Activated T-helper 1 cell treated with anti-CD3 and anti-CD28 coated beads, Interleukin-12 subunit alpha, Interleukin-12 subunit beta, Interleukin-2, Interleukin-4 antibody, amounts not matched to agents 30 ng/mL and 10 ng/mL and 1 ng/mL, durations not matched to agents 14 hours and 24 hours and 36 hours (primary cell): ENCODE data around the gene CSHL1. TPM values are rescaled to one million over a fixed set of nuclear protein-coding genes. Genes with fewer than 3 reads are reported as not detected.

ENCODE experiments used
- DNase-seq: peaks from one replicate; pipeline ENCODE4 v3.0.0; 2021; ENCODE audit warnings: low spot score
- H3K27ac Mint-ChIP-seq: one replicate; pipeline ENCODE4 v1.8.0; 2021; ENCODE audit warnings: mild to moderate bottlenecking, mixed read lengths
- H3K27me3 Mint-ChIP-seq: one replicate; pipeline ENCODE4 v1.8.0; 2022; ENCODE audit warnings: mild to moderate bottlenecking, moderate library complexity, mixed read lengths; ENCODE audit not compliant: insufficient read depth
- H3K36me3 Mint-ChIP-seq: one replicate; pipeline ENCODE4 v1.8.0; 2021; ENCODE audit warnings: low read depth, mixed read lengths
- H3K4me1 Mint-ChIP-seq: one replicate; pipeline ENCODE4 v1.8.0; 2021; ENCODE audit warnings: low read depth, mixed read lengths
- H3K4me3 Mint-ChIP-seq: one replicate; pipeline ENCODE4 v1.8.0; 2021; ENCODE audit warnings: mild to moderate bottlenecking, moderate library complexity, mixed read lengths
- H3K9me3 Mint-ChIP-seq: one replicate; pipeline ENCODE4 v1.8.0; 2021; ENCODE audit warnings: mixed read lengths
- intact Hi-C: fragments of 100-400 bp; cut with micrococcal nuclease; formaldehyde crosslinking; loops from one replicate; pipeline ENCODE4 v1.15.1; 2024
- total RNA-seq: library from RNA; stranded (reverse); gene quantifications from 2 replicates; pipeline ENCODE4 v1.2.3, GENCODE V29; 2022

Gene CSHL1
- total RNA-seq, 1 donor from 2014 or later, result not detected

DNA sequence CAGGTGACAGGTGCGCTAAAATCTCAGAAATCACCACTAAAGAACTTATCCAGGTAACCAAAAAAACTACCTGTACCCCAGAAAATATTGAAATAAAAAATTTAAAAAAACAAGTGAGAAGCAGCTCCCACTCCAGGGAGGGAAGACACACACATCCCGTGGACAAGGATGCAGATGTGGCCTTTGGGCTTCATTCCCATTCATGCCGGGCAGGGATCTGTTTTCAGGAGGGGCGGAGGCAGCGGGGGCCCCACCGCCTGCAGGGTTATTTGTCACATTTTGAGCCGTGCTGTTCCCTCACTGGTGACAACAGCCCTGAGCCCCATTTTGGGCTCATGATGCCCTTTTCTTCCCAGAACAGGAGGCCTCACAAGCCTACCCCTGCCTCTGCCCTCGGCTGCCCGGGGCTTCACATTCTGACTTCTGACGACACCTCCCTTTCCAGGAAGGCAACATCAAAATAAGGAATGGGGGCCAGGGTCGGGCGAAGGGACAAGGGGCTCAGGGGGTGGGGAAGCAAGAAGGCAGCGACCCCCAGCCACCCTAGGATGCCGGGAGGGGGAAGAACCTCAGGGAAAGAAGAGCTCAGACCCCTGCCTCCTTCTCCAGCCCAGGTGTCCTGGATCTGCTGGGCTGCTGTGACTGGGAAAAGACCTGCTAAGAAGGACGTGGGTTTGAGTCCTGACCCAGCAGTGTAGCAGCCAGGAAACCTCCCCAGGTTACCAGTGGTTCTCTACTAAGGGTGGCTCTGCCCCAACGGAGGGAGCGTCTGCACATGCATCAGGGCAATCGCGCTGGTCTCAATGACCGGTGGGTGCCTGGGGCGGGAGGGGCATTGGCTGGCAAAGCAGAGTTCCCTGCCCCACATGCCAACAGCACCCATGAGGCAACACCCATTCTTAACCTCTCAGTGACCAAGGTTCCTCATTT, 23.4 kb upstream of the CSHL1 start:
- intact Hi-C loops, result loop anchor here (5.0 kb wide), 1 partner anchor 93 kb away; no protein-coding TSS in a partner anchor
- DNase-seq, result no peak
- H3K36me3 Mint-ChIP-seq, result peaks cover 6% of the 10 kb centered on the region
- no peak overlapping the region for H3K4me3 Mint-ChIP-seq
- H3K27ac Mint-ChIP-seq, result no peak overlapping the region
- no peaks in the 10 kb centered on the region for H3K9me3 Mint-ChIP-seq
- H3K27me3 Mint-ChIP-seq, result peaks cover 19% of the 10 kb centered on the region
- H3K4me1 Mint-ChIP-seq, result peaks cover 28% of the 10 kb centered on the region

DNA sequence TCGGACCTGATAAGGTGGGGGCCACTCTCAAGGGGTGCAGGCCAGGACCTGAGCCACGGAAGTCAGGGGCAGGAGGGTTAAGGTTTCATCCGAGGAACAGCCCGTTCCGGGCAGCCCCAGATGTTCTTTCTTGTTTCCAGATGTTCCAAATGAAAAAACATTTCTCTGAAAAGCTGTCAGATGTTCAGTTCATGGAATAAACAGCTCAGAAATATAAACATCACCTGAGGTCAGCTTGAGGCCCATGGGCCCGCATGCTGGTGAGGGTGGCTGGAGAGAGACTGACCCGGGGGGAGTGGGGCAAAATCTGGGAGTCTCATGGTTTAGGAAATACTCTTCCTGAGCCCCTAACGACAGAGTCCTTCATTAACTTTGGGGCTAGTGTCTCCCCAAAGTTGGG, 22.5 kb upstream of the CSHL1 start:
- H3K27me3 Mint-ChIP-seq, result peaks cover 19% of the 10 kb centered on the region
- H3K27ac Mint-ChIP-seq, result no peak overlapping the region
- intact Hi-C loops, result loop anchor here (5.0 kb wide), 1 partner anchor 94 kb away; no protein-coding TSS in a partner anchor
- peaks cover 9% of the 10 kb centered on the region for H3K36me3 Mint-ChIP-seq
- H3K4me1 Mint-ChIP-seq, result peaks cover 19% of the 10 kb centered on the region
- H3K9me3 Mint-ChIP-seq, result no peaks in the 10 kb centered on the region
- no peak overlapping the region for H3K4me3 Mint-ChIP-seq
- no peak for DNase-seq

DNA sequence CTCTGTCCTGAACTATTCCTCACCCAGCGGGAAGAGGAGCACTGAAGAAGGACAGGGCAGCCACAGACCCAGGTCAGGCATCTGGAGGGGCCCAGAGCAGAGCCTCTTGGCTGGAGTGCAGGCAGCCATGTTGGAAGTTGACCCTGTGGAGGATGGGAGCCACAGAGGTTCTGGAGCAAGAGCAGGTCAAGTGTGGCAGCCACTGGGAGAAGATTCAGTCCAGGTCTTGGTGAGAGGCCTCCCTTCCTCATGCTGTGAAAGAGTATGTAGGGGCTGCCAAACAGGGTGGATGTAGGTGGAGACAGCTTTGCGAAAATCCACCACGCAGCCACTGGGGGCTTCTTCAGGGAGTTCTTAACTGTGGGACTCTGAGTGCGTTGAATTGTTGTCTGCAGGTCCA, 21.7 kb upstream of the CSHL1 start:
- Mint-ChIP-seq H3K27ac (peak overlapping the region; percentile 40), H3K27me3 (peaks cover 17% of the 10 kb centered on the region), H3K36me3 (peaks cover 9% of the 10 kb centered on the region), H3K4me3 (peak overlapping the region; percentile 90), H3K9me3 (no peaks in the 10 kb centered on the region), H3K4me1 (peaks cover 17% of the 10 kb centered on the region)
- intact Hi-C loops, result loop anchor here (5.0 kb wide), 1 partner anchor 95 kb away; no protein-coding TSS in a partner anchor
- DNase-seq, result no peak

DNA sequence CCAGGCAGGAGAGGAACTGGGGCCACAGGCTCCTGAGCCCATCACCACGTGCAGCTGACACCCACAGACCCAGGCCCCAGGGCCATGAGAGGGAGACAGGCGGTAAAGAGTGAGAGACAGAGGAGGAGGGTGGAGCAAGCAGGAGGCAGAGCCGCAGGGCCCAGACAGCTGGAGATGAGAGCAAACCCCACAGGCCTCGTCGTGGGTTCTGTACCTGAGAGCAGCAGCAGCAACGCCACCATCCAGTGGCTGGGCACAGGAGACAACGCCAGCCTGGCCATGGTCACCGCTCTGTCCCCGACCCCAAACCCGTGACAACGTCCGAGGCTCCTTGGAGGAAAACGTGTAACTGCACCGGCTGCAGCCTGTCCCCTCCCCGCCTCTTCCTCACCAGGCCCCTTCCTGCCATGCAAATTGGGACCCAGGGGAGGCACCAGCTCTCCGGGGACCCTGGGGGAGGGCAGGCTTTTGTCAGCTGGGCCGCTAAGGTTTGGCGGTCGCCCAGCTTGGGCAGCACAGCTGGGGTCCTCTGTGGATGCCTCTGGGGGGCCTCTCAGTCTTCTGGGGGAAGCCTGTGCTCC, 21.0 kb upstream of the CSHL1 start, which contains the start of gene CD79B:
TSS of gene CD79B (minus strand) at position 351 of the 581 bp plus-strand sequence. CDS start at position 281, 70 bp downstream.
- intact Hi-C loops, result loop anchor here (1.0 to 5.0 kb wide), 2 partner anchors 14 to 95 kb away; no protein-coding TSS in a partner anchor
- Mint-ChIP-seq H3K27ac (peak within 1 kb of the TSS; percentile 91), H3K27me3 (peaks cover 15% of the 10 kb centered on the region), H3K4me1 (peaks cover 17% of the 10 kb centered on the region), H3K4me3 (peak within 1 kb of the TSS; percentile 90), H3K36me3 (peaks cover 9% of the 10 kb centered on the region), H3K9me3 (no peaks in the 10 kb centered on the region)
- peak; percentile 22 for DNase-seq

DNA sequence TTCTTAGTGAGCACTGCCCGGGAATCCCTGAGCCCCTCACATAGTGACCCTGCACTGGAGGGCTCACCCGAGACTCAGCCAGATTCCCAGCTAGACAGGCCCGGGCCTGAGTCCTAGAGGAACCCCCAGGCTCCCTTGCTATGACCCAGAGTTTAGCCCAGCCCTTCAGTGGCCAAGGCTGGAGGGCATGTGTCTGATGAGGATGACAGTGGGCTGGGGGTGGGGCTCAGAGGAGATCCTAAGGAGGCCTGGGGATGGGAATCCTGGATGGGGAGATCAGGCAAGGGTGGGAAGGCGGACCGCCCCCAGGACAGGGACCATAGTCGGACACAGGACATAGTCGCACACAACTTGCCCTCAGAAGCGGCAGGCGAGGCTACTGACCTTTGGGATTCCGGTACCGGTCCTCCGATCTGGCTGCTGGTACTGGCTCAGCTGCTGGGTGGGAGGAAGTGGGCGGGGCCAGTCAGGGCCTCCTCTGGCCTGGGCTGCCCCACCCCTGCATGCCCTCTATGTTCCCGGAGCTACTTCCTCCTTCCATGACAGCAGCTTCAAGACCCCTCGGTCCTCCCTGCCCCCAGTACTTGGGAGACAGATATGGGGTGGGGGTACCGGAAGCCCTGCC, 20.0 kb upstream of the CSHL1 start:
- peaks cover 12% of the 10 kb centered on the region for H3K27me3 Mint-ChIP-seq
- intact Hi-C loops, result loop anchor here (1.0 to 5.0 kb wide), 2 partner anchors 15 to 96 kb away; no protein-coding TSS in a partner anchor
- peak overlapping the region; percentile 90 for H3K4me3 Mint-ChIP-seq
- H3K36me3 Mint-ChIP-seq, result peaks cover 9% of the 10 kb centered on the region
- DNase-seq, result peak; percentile 54
- H3K27ac Mint-ChIP-seq, result peak overlapping the region; percentile 91
- H3K4me1 Mint-ChIP-seq, result peaks cover 17% of the 10 kb centered on the region
- no peaks in the 10 kb centered on the region for H3K9me3 Mint-ChIP-seq

DNA sequence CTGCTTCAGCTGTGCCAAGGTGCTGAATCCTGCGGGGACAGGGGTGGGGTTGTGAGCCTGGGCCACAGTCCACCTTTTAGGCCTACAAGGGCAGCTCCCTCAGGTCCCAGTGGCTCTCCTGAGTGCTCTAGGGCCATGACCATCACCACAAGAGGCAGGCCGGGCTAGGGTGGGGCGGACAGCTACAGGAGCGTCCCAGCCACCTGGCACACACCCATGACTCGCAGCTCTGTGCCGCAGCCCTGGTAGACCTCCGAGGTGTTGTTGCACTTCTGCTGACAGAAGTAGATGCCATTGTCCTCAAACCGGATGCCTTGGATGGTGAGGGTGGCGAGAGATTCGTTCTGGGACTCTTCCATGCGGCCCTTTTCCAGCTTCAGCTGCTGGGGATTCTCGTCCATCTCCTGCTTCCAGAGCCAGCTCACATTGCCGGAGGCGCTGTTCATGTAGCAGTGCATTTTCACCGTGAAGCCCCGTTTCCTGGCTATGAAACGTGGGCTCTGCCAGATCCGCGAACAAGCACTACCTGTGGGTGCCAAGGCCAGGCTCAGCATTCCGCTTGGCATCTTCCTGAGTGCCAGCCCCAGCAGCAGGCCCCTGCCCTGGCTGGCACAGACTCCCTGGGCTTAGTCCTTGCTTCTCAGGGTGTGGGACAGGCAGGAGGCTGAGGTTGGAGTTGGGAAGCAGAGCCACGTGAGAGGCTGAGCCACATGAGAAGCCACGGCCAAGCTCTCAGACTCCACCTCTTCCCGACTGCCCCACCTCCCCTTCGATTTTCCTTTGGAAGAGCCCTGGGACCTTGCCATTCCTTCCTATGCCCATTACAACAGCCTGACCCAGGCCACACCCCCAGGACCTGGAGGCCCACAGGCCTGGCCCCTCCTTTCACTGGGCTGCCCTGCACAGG, 19.1 kb upstream of the CSHL1 start:
- H3K4me3 Mint-ChIP-seq, result peak overlapping the region; percentile 90
- H3K4me1 Mint-ChIP-seq, result peaks cover 17% of the 10 kb centered on the region
- H3K9me3 Mint-ChIP-seq, result no peaks in the 10 kb centered on the region
- H3K27me3 Mint-ChIP-seq, result peaks cover 5% of the 10 kb centered on the region
- DNase-seq, result no peak
- intact Hi-C loops, result loop anchor here (5.0 kb wide), 1 partner anchor 97 kb away; no protein-coding TSS in a partner anchor
- peaks cover 9% of the 10 kb centered on the region for H3K36me3 Mint-ChIP-seq
- no peak overlapping the region for H3K27ac Mint-ChIP-seq

DNA sequence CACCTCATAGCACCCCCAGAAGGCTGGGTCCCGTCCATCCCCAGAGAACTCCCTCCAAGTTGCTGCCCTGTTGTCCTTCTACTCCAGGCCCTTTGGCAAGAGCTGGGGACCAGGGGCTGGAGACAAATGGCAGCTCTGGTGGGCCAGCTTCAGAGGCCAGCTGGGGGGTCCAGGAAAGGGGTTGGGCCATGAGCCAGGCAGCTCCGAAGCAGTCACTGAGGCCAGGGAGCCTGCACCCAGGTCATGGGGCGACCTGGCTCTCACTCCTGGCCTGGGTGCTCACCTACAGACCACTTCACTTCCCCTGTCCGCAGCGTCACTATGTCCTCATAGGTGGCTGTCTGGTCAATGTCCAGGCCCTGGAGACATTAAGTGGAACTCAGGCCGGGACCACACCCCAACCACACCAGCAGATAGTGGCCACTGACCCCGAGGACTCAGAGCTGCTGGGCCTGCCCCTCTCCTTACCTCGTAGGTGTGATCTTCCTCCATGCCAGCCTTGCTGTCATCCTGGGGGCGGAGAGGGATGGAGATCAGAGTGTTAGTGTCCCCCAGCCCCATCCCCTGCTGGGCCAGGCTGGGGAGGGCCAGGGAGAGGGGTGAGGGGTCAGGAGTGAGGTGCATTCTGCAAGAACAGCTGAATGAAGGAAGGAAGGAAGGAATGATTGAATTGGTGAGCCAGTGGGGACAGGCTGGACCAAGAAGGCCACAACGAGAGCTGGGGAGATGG, 18.1 kb upstream of the CSHL1 start:
- Mint-ChIP-seq H3K4me1 (peaks cover 17% of the 10 kb centered on the region), H3K27ac (no peak overlapping the region), H3K27me3 (peaks cover 2% of the 10 kb centered on the region), H3K9me3 (no peaks in the 10 kb centered on the region), H3K4me3 (peak overlapping the region; percentile 22), H3K36me3 (peaks cover 9% of the 10 kb centered on the region)
- intact Hi-C loops, result no loop called here
- no peak for DNase-seq

DNA sequence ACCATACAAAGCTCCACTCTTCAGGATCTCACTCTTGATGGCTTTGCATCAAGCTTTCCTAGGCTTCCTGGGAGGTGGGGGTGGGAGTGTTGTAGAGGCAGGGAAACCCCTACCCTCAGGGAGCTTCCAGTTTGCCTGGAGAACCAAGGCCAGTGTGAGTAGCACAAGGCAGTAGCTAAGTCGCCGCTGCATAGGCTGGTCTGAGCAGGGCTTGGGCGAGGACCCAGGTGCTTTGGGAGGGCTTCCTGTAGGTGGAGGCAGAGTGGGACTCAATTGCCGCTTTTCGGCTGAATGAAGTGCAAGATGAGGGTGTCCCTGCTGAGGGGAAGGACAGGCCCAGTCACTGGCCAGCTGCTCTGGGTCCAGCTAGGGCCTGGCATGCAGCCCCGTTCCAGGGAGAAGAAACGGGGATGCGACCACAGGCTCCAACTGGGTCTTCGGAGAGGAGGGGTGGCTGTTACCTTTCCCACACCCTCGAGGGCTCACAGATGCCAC, 17.2 kb upstream of the CSHL1 start:
- DNase-seq, result no peak
- Mint-ChIP-seq H3K4me1 (peaks cover 17% of the 10 kb centered on the region), H3K9me3 (no peaks in the 10 kb centered on the region), H3K27me3 (no peaks in the 10 kb centered on the region), H3K36me3 (peaks cover 9% of the 10 kb centered on the region), H3K27ac (no peak overlapping the region), H3K4me3 (no peak overlapping the region)
- intact Hi-C loops, result no loop called here

DNA sequence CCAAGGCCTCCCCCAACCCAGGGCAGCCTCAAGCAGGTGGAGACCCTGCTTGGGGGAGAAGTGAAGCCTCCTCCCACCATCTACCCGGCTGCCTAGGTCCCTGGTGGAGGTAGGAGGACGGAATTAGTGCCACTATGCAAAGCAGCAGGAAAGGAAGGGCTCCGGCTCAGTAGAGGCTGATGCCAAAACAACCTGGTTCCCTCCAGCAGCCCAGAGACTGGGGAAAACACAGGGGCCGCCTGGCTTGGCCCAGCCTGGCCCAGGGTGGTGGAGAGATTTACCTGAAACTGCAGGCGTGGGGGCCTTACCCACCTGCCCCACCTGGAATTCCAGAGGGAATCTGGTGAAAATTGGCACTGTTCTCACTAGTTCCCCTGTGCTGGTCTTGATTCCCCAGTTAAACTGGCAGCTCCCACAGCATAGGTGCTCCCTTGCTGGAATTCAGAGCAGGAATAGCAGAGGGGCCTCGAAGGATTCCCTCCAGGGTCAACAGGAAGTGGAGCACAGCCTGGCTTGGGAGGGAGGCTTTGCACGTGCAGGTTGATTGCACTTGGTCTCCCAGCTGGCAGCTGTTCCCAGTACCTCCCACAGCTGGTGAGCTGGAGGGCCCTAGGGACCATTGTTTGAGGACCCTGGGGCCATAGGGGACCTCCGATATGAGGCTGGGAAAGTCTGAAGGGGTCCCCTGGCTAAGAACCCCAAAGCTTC, 16.6 kb upstream of the CSHL1 start:
- no peak for DNase-seq
- Mint-ChIP-seq H3K4me1 (peaks cover 17% of the 10 kb centered on the region), H3K27me3 (no peaks in the 10 kb centered on the region), H3K36me3 (peaks cover 9% of the 10 kb centered on the region), H3K9me3 (no peaks in the 10 kb centered on the region), H3K27ac (no peak overlapping the region), H3K4me3 (no peak overlapping the region)
- intact Hi-C loops, result no loop called here

DNA sequence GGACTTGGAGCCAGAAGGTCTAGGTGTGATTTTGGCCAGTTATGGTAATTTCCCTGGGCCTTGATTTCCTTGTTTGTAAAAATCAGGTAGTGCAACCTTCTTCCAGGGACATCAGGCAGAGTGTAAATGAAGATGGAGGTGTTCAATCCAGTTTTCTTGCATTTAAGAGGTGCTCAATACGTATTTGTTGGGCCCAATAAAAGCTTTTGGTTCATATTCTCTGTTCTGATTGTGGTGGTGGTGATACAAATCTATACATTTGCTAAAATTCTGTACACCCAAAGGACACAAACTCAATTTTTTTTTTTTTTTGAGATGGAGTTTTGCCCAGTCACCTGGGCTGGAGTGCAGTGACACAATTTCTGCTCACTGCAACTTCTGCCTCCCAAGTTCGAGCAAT, 15.1 kb upstream of the CSHL1 start:
- Mint-ChIP-seq H3K4me1 (peaks cover 7% of the 10 kb centered on the region), H3K9me3 (no peaks in the 10 kb centered on the region), H3K4me3 (no peak overlapping the region), H3K27ac (no peak overlapping the region), H3K36me3 (peaks cover 9% of the 10 kb centered on the region), H3K27me3 (peaks cover 2% of the 10 kb centered on the region)
- intact Hi-C loops, result no loop called here
- no peak for DNase-seq

DNA sequence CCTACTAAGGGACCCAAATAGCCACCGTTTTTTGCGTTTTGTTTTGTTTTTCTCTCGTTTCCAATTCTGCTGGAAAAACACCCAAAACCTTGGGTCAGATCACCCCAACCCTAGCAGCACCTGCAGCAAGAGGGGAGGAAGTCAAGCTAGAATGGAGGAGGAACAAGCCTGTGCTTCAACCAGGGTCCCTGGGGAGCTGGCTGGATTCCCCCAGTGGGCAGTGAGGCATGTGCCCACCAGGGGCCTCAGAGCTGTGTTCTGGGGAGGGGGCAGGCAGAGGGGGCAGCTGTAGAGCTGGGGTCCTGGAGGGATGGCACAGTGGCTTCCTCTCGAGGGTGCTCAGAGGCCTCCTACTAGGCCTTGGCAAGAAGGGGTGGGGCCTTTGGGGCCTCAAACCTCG, 14.6 kb upstream of the CSHL1 start:
- no peak for DNase-seq
- H3K27me3 Mint-ChIP-seq, result peaks cover 2% of the 10 kb centered on the region
- peaks cover 7% of the 10 kb centered on the region for H3K36me3 Mint-ChIP-seq
- peaks cover 2% of the 10 kb centered on the region for H3K4me1 Mint-ChIP-seq
- H3K4me3 Mint-ChIP-seq, result no peak overlapping the region
- H3K9me3 Mint-ChIP-seq, result no peaks in the 10 kb centered on the region
- intact Hi-C loops, result no loop called here
- H3K27ac Mint-ChIP-seq, result no peak overlapping the region
